NCI-H2029 treated with DMSO at 0.1 percent for 48 hours (cell line): Measurements from ENCODE around the gene FCF1.

ENCODE experiments used
- DNase-seq: peaks from one replicate; lab custom pipeline; 2025; lab: John Stamatoyannopoulos, UW

FCF1 gene

GRCh38 chr14:74765721-74766120 is 52.8 kb downstream of the FCF1 start:
- no peak for DNase-seq

- DNase-seq: no peak
Measured at GRCh38 chr14:74771399-74771798, 58.5 kb downstream of the FCF1 start.

DNA sequence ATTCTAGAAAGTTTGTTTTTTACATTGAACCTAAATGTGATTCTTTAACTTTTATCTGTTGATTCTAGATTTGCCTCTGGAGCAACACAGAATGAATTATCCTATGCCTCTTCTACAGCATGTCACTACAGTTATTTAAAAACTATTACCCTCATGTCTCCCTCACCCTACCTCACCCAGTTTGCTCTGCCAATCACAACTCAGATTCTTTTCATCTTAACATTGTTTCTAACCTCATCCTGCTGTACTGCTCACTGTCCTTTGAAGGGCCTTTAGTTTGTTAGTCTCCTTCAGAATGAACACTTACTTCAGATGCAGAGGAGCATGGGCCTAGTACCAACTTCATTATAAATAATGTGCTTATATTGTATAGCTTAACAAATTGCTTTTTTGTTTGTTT is 71.7 kb downstream of the FCF1 start:
- DNase-seq: no peak

DNA sequence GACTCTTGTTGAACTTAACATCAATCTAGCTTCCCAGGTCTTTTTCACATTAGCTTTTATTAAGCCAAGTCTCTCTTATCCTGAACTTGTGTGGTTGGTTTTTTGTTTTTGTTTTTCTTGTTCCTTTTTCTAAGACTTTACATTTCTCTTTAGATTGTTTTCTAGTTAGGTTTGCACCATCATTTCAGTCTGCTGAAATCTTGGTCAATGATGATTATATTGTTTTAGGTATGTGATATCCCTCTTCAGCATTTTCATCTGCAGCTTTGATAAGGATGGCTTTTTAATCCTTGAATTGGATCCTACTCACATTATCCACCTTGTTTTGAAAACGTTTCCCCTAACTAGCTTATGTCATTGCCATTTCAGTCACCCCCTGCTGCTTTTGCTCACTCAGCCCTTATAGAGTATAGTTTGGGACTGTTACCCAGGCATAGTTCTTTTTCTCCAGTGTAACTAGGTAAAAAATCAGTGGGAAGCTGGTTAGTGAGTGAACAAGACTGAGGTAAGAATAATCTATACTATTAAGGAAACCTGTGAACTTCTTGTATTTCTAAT is 72.2 kb downstream of the FCF1 start:
- DNase-seq: no peak

DNA sequence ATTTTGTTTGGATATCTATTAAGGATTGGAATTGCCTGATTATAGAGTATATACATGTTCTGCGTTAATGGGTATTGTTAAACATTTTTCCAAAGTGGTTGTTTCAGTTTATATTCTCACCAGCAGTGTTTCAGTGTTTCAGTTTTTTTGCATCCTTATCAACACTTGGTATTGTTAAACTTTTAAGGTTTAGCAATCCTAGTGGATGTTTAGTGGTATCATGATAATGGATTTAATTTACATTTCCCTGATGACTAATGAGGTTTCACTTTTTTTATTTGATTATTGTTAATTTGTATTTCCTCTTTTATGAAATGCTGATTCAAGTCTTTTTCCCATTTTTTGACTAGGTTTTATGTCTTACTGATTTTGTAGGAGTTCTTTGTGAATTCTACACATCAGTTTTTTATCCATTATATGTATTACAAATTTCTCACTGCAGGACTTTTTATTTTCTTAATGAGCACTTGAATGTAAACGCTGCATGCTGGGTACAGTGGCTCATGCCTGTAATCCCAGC is 73.9 kb downstream of the FCF1 start:
- no peak for DNase-seq
